ENCODE data around the gene CAST. TPM values are rescaled to one million over a fixed set of nuclear protein-coding genes. Genes with fewer than 3 reads are reported as not detected.
"Not testable (repeated sequence)": the region's sequence is repeated elsewhere in the genome, so short reads cannot be mapped to it uniquely, and the experiment has no call there.

The CAST gene
- total and polyA plus RNA-seq, 8 donors = 54.0 to 458 (median 209) TPM

- peaks cover 62 to 100% (median 99%) of the 10 kb centered on the region in 4 donors for H3K36me3 ChIP-seq
- intact Hi-C loops (cut with DNase I; ENCODE audit: low total_unique reads) = no loop called here
- no peaks in the 10 kb centered on the region for H3K9me3 ChIP-seq
- no peak overlapping the region for H3K4me3 ChIP-seq
- peak overlapping the region in 1 of 5 donors; percentile 10 for H3K27ac ChIP-seq
- H3K4me1 ChIP-seq = peaks cover 0 to 23% (median 8%) of the 10 kb centered on the region in 4 donors
- no peaks in the 10 kb centered on the region for H3K27me3 ChIP-seq
- TF ChIP-seq POLR2AphosphoS5 (IDR thresholded peaks at IDR 0.05) (no peak), POLR2A (IDR thresholded peaks at IDR 0.05) (no peak), EP300 (IDR thresholded peaks at IDR 0.05) (no peak)
- TF ChIP-seq, protein P1, sequence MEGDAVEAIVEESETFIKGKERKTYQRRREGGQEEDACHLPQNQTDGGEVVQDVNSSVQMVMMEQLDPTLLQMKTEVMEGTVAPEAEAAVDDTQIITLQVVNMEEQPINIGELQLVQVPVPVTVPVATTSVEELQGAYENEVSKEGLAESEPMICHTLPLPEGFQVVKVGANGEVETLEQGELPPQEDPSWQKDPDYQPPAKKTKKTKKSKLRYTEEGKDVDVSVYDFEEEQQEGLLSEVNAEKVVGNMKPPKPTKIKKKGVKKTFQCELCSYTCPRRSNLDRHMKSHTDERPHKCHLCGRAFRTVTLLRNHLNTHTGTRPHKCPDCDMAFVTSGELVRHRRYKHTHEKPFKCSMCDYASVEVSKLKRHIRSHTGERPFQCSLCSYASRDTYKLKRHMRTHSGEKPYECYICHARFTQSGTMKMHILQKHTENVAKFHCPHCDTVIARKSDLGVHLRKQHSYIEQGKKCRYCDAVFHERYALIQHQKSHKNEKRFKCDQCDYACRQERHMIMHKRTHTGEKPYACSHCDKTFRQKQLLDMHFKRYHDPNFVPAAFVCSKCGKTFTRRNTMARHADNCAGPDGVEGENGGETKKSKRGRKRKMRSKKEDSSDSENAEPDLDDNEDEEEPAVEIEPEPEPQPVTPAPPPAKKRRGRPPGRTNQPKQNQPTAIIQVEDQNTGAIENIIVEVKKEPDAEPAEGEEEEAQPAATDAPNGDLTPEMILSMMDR (IDR thresholded peaks at IDR 0.05) = no peak
- 92 to 100% (median 97%) methylated on average over 3 of the region's 3 CpGs for WGBS, 5 donors
- no peak for DNase-seq
Observed at GRCh38 chr5:96741106-96741505, 78.9 kb downstream of the CAST start.

- Histone ChIP-seq H3K27ac (peak overlapping the region in 2 of 5 donors; percentile 10 to 22), H3K27me3 (no peaks in the 10 kb centered on the region), H3K4me3 (no peak overlapping the region), H3K36me3 (peaks cover 67 to 100% (median 99%) of the 10 kb centered on the region in 4 donors), H3K4me1 (peaks cover 0 to 23% (median 9%) of the 10 kb centered on the region in 4 donors), H3K9me3 (no peaks in the 10 kb centered on the region)
- DNase-seq = no peak
- WGBS, 5 donors = 30 to 43% (median 35%) methylated on average over 3 of the region's 3 CpGs
- no peak for TF ChIP-seq POLR2AphosphoS5 (IDR thresholded peaks at IDR 0.05)
- no peak for TF ChIP-seq EP300 (IDR thresholded peaks at IDR 0.05)
- TF ChIP-seq, protein P1 (IDR thresholded peaks at IDR 0.05) = no peak
- TF ChIP-seq POLR2A (IDR thresholded peaks at IDR 0.05) = no peak
- intact Hi-C loops (cut with DNase I; ENCODE audit: low total_unique reads) = no loop called here
Observed at GRCh38 chr5:96741891-96742309, 79.7 kb downstream of the CAST start.

DNA sequence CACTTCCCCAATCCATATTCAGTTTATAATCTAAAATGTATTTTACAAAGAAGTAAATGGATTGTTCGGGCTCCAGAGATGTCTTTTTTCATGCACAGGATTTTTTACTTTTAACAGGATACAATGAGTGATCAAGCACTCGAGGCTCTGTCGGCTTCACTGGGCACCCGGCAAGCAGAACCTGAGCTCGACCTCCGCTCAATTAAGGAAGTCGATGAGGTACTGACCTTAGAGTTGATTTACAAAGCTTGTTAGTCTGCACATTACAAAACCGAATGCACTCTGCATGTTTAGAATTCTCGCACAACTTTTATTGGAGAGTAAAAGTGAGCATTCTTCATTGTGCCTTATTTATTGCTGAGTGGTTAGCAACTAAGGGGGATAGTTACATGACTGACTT, 80.4 kb downstream of the CAST start:
- intact Hi-C loops (cut with DNase I; ENCODE audit: low total_unique reads) = no loop called here
- Histone ChIP-seq H3K4me1 (peaks cover 0 to 25% (median 9%) of the 10 kb centered on the region in 4 donors), H3K27ac (peak overlapping the region in 1 of 5 donors; percentile 7), H3K9me3 (no peaks in the 10 kb centered on the region), H3K36me3 (peaks cover 67 to 100% (median 100%) of the 10 kb centered on the region in 4 donors), H3K27me3 (no peaks in the 10 kb centered on the region), H3K4me3 (no peak overlapping the region)
- WGBS, 5 donors = 52 to 82% (median 76%) methylated on average over 9 of the region's 9 CpGs
- no peak for DNase-seq
- TF ChIP-seq, protein P1 (IDR thresholded peaks at IDR 0.05) = no peak
- TF ChIP-seq EP300 (IDR thresholded peaks at IDR 0.05) (no peak), POLR2A (IDR thresholded peaks at IDR 0.05) (no peak), POLR2AphosphoS5 (IDR thresholded peaks at IDR 0.05) (no peak)

DNA sequence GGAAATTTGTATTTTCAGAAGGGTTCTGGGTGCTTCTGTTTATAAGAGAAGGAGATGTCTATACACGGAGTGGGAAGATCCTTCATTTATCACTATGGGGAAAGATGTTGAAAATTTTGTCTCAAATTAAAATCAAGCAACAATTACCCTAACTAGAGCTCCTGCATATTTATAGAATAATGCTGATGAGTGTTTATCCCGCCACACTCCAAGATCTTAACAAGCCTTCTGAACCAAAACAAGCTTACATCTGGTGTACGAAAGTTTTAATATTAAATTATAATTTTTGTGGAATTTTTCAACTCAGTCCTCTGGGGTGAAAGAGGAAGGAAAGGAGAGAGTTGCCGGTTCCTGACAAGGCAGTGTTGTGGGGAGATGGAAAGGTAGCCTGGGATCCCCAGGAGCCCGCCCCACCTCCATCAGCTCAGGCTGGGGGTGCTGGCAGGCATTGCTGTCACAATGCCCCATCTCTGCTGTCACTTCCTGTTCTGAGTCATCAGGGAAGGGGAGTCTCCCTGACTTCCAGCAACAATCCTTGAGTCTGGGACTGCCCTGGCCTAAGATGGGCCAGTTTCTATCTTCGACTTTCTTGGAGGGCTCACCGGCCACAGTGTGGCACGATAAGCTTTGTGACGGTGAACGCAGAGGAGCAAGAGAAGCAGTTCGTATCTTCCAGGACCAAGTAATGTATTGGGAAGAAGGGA, 81.0 kb downstream of the CAST start:
- WGBS, 5 donors = 65 to 93% (median 82%) methylated on average over 11 of the region's 11 CpGs
- Histone ChIP-seq H3K4me1 (peaks cover 0 to 28% (median 10%) of the 10 kb centered on the region in 4 donors), H3K9me3 (no peaks in the 10 kb centered on the region), H3K4me3 (no peak overlapping the region), H3K27ac (peak overlapping the region in 3 of 5 donors; percentile 5 to 36 (median 7)), H3K27me3 (no peaks in the 10 kb centered on the region), H3K36me3 (peaks cover 62 to 100% (median 100%) of the 10 kb centered on the region in 4 donors)
- DNase-seq = no peak
- intact Hi-C loops (cut with DNase I; ENCODE audit: low total_unique reads) = no loop called here
- TF ChIP-seq POLR2A (IDR thresholded peaks at IDR 0.05) = no peak
- peak in 1 of 3 donors; percentile 36 for TF ChIP-seq POLR2AphosphoS5 (IDR thresholded peaks at IDR 0.05)

- TF ChIP-seq POLR2AphosphoS5 (IDR thresholded peaks at IDR 0.05) (no peak), EP300 (IDR thresholded peaks at IDR 0.05) (no peak), POLR2A (IDR thresholded peaks at IDR 0.05) (no peak)
- TF ChIP-seq, protein P1 (IDR thresholded peaks at IDR 0.05) = no peak
- no peaks in the 10 kb centered on the region for H3K27me3 ChIP-seq
- intact Hi-C loops (cut with DNase I; ENCODE audit: low total_unique reads) = no loop called here
- H3K36me3 ChIP-seq = peaks cover 64 to 100% (median 100%) of the 10 kb centered on the region in 4 donors
- peak overlapping the region in 3 of 5 donors; percentile 5 to 36 (median 7) for H3K27ac ChIP-seq
- WGBS, 5 donors = 80 to 94% (median 90%) methylated on average over 4 of the region's 4 CpGs
- peaks cover 0 to 28% (median 10%) of the 10 kb centered on the region in 4 donors for H3K4me1 ChIP-seq
- no peak for DNase-seq
- H3K4me3 ChIP-seq = no peak overlapping the region
- H3K9me3 ChIP-seq = no peaks in the 10 kb centered on the region
Observed at GRCh38 chr5:96743805-96744204, 81.6 kb downstream of the CAST start.

GRCh38 chr5:96744218-96744617, 82.0 kb downstream of the CAST start:
- DNase-seq; intact Hi-C loops (cut with DNase I; ENCODE audit: low total_unique reads); H3K9me3 ChIP-seq; H3K27me3 ChIP-seq; H3K4me3 ChIP-seq: not testable (repeated sequence)
- Histone ChIP-seq H3K36me3 (peaks cover 64 to 100% (median 100%) of the 10 kb centered on the region in 4 donors), H3K27ac (peak overlapping the region in 1 of 5 donors; percentile 7), H3K4me1 (peaks cover 0 to 28% (median 10%) of the 10 kb centered on the region in 4 donors)
- WGBS, 5 donors = 91 to 97% (median 92%) methylated on average over 5 of the region's 5 CpGs

Measured in stomach (tissue), 9 donors.